Endothelial cell of umbilical vein (primary cell): Measurements from ENCODE around the gene DDX55. TPM values are rescaled to one million over a fixed set of nuclear protein-coding genes. Genes with fewer than 3 reads are reported as not detected.

Source experiments
- BruUV-seq: library from RNA; stranded (reverse); fragments of 400-500 nt; replicated peaks from 2 replicates; lab custom pipeline; 2021; lab: Mats Ljungman, UMichigan
- CTCF ChIA-PET: fragments of 300-600, 350-600 bp; sonication (Branson Sonifier 250); formaldehyde crosslinking; loops from one replicate; lab custom pipeline; 2021; ENCODE audit warnings: antibody characterized with exemption, inconsistent platforms; lab: Charles Lee
- POLR2A ChIA-PET: fragments of 300-600, 350-600 bp; sonication (Branson Sonifier 250); formaldehyde crosslinking; loops from one replicate; lab custom pipeline; 2021; ENCODE audit warnings: antibody characterized with exemption, inconsistent platforms; lab: Charles Lee
- DNase-seq: peaks from one replicate; pipeline ENCODE4 v3.0.0-alpha.2; 2011; ENCODE audit warnings: low read depth, low spot score
- FAIRE-seq: peaks from 2 replicates; lab custom pipeline; 2011; peaks lifted over from hg19 to GRCh38; lab: Jason Lieb, UNC
- H2AFZ ChIP-seq: 2 replicates; pipeline ENCODE4 v1.6.0; 2012; ENCODE audit warnings: low read depth, low read length, control low read depth, inconsistent platforms
- H3K27ac ChIP-seq: 2 replicates; pipeline ENCODE4 v1.5.1; 2011; ENCODE audit warnings: low read depth, mild to moderate bottlenecking, control low read depth, low read length, moderate library complexity; ENCODE audit not compliant: insufficient read depth
- H3K27me3 ChIP-seq, 2 experiments: 2 replicates each; pipeline versions ENCODE4 v1.6.0 to v1.6.1; 2011; ENCODE audit warnings: low read length in 2 of 2, mixed read lengths in 1 of 2; ENCODE audit not compliant: control insufficient read depth in 2 of 2, insufficient read depth in 2 of 2
- H3K36me3 ChIP-seq, 2 experiments: 2 replicates in 1 of 2; 3 replicates in 1 of 2; pipeline ENCODE4 v1.5.1; 2011; ENCODE audit warnings: low read length in 2 of 2, mild to moderate bottlenecking in 1 of 2, moderate library complexity in 1 of 2; ENCODE audit not compliant: control insufficient read depth in 2 of 2, insufficient read depth in 2 of 2; ENCODE audit errors: extremely low read depth in 1 of 2
- H3K4me1 ChIP-seq: 3 replicates; pipeline ENCODE4 v1.5.1; 2011; ENCODE audit warnings: mild to moderate bottlenecking, low read length; ENCODE audit not compliant: control insufficient read depth, insufficient read depth; ENCODE audit errors: extremely low read depth
- H3K4me2 ChIP-seq: 2 replicates; pipeline ENCODE4 v1.6.1; 2011; ENCODE audit warnings: low read length, control low read depth, mixed read lengths; ENCODE audit not compliant: insufficient read depth
- H3K4me3 ChIP-seq, 3 experiments: fragments of 200-600 bp in 1 of 3; sonication (generic), shearing (Covaris generic) in 1 of 3; replicated peaks in 1 of 3; 2 replicates each; pipeline ENCODE4 v1.5.1; 2011 to 2016; ENCODE audit warnings: control low read depth in 3 of 3, low read length in 3 of 3, mild to moderate bottlenecking in 2 of 3, inconsistent platforms in 1 of 3, low read depth in 1 of 3, moderate library complexity in 1 of 3; ENCODE audit not compliant: insufficient read depth in 1 of 3
- H3K79me2 ChIP-seq: 2 replicates; pipeline ENCODE4 v1.6.0; 2012; ENCODE audit warnings: low read length, inconsistent platforms; ENCODE audit not compliant: control insufficient read depth, insufficient read depth
- H3K9ac ChIP-seq: replicated peaks from 2 replicates; pipeline ENCODE3; 2011; ENCODE audit warnings: low read length, control low read depth; ENCODE audit not compliant: insufficient read depth; ENCODE audit errors: extremely low read depth
- H3K9me1 ChIP-seq: replicated peaks from 3 replicates; pipeline ENCODE4 v1.6.0; 2011; ENCODE audit warnings: mild to moderate bottlenecking, low read length; ENCODE audit not compliant: control insufficient read depth, insufficient read depth; ENCODE audit errors: extremely low read depth
- H3K9me3 ChIP-seq: replicated peaks from 2 replicates; pipeline ENCODE4 v1.5.1; 2012; ENCODE audit warnings: low read length, inconsistent platforms; ENCODE audit not compliant: control insufficient read depth, insufficient read depth
- H4K20me1 ChIP-seq: replicated peaks from 2 replicates; pipeline ENCODE3; 2011; ENCODE audit warnings: mild to moderate bottlenecking, low read length; ENCODE audit not compliant: control insufficient read depth, insufficient read depth; ENCODE audit errors: extremely low read depth
- CTCF ChIP-seq, 2 donors: IDR thresholded peaks; 1 replicate in 1 of 2; 2 replicates in 1 of 2; pipeline ENCODE4 v1.5.1; 2011; ENCODE audit warnings: low read length in 2 of 2, mild to moderate bottlenecking in 2 of 2, moderate library complexity in 2 of 2, control low read depth in 1 of 2, inconsistent platforms in 1 of 2, low read depth in 1 of 2; ENCODE audit not compliant: insufficient read depth in 1 of 2; ENCODE audit errors: extremely low read depth in 1 of 2
- EZH2 ChIP-seq: IDR thresholded peaks from 2 replicates; pipeline ENCODE4 v1.6.1; 2012; ENCODE audit warnings: borderline replicate concordance, low read depth, mild to moderate bottlenecking, moderate library complexity, low read length, inconsistent platforms; ENCODE audit not compliant: severe bottlenecking
- FOS ChIP-seq: IDR thresholded peaks from 2 replicates; pipeline ENCODE4 v1.6.1; 2011; ENCODE audit warnings: mild to moderate bottlenecking, low read length, moderate library complexity, borderline replicate concordance; ENCODE audit not compliant: insufficient read depth
- GATA2 ChIP-seq: IDR thresholded peaks from 2 replicates; pipeline ENCODE4 v1.7.0; 2011; ENCODE audit warnings: low read depth, mild to moderate bottlenecking, moderate library complexity, mixed read lengths, low read length; ENCODE audit not compliant: insufficient read length, insufficient read depth
- JUN ChIP-seq: IDR thresholded peaks from 2 replicates; pipeline ENCODE4 v1.6.1; 2011; ENCODE audit warnings: borderline replicate concordance, low read depth; ENCODE audit not compliant: insufficient read length, insufficient read depth
- MAX ChIP-seq: IDR thresholded peaks from 2 replicates; pipeline ENCODE4 v1.6.1; 2011; ENCODE audit not compliant: insufficient read depth, insufficient read length
- MYC ChIP-seq: IDR thresholded peaks from one replicate; pipeline ENCODE4 v1.6.1; 2011; ENCODE audit warnings: mild to moderate bottlenecking, low read depth, low read length
- POLR2A ChIP-seq: IDR thresholded peaks from 2 replicates; pipeline ENCODE4 v1.6.1; 2012; ENCODE audit warnings: low read depth, mild to moderate bottlenecking, control low read depth, low read length
- POLR2AphosphoS5 ChIP-seq: IDR thresholded peaks from 2 replicates; pipeline ENCODE4 v1.6.1; 2012; ENCODE audit warnings: low read depth, mild to moderate bottlenecking, control low read depth, low read length, moderate library complexity; ENCODE audit not compliant: insufficient read depth
- dilution Hi-C: fragments of 300-500 bp; cut with MboI; formaldehyde crosslinking; loops from one replicate; pipeline ENCODE4 v1.15.0; 2019; ENCODE audit warnings: low sequenced_read_pairs; ENCODE audit not compliant: extremely low pct_ligation_motif_present
- intact Hi-C: fragments of 100-400 bp; cut with micrococcal nuclease; formaldehyde crosslinking; loops from one replicate; pipeline ENCODE4 v1.10.0; 2022
- polyA plus RNA-seq, 4 experiments: library from polyadenylated mRNA; depleted of rRNA in 3 of 4; stranded (reverse) in 3 of 4; unstranded in 1 of 4; fragments of >200 nt; gene quantifications; 2 replicates each; pipeline versions ENCODE4 v1.2.1 to v1.2.3, GENCODE V29; 2011 to 2012; ENCODE audit warnings: missing spikeins in 1 of 4
- total RNA-seq: library from RNA; stranded (reverse); gene quantifications from 2 replicates; pipeline ENCODE4 v1.2.3, GENCODE V29; 2021

DDX55 gene
- total and polyA plus RNA-seq, 2 donors (not counting 3 experiments of a cell fraction or from before 2014, with no cell fraction given) = 17.8 to 25.9 TPM

- no peak overlapping the region for H3K27ac ChIP-seq
- CTCF ChIA-PET = interaction anchor here (1.1 to 1.2 kb wide), 2 partner anchors 8 to 180 kb away, joined by 4 to 5 read pairs; no protein-coding TSS in a partner anchor
- dilution Hi-C loops (no loop called here), intact Hi-C loops (no loop called here)
- peaks cover 0 to 4% of the 10 kb centered on the region in 2 experiments for H3K27me3 ChIP-seq
- no peaks in the 10 kb centered on the region for H3K9me3 ChIP-seq
- TF ChIP-seq POLR2AphosphoS5 (no peak), JUN (no peak), EZH2 (no peak), POLR2A (no peak)
- FAIRE-seq (no peak), DNase-seq (no peak)
- POLR2A ChIA-PET = interaction anchor here (0.6 kb wide), 1 partner anchor 87 kb away, joined by 3 read pairs; no protein-coding TSS in a partner anchor
- H4K20me1 ChIP-seq = no peaks in the 10 kb centered on the region
- no peaks in the 10 kb centered on the region for H3K79me2 ChIP-seq
- no peak overlapping the region for H3K4me2 ChIP-seq
- no peaks in the 10 kb centered on the region for H3K36me3 ChIP-seq
- no TSS peak for BruUV-seq
- H3K9me1 ChIP-seq = no peaks in the 10 kb centered on the region
- H3K4me1 ChIP-seq = peaks cover 2% of the 10 kb centered on the region
- no peak overlapping the region for H2AFZ ChIP-seq
- H3K4me3 ChIP-seq = no peak overlapping the region
- no peak overlapping the region for H3K9ac ChIP-seq
These were observed 28.0 kb upstream of the DDX55 start for GRCh38 chr12:123573870-123574269.

- Histone ChIP-seq H3K4me3 (no peak overlapping the region), H2AFZ (no peak overlapping the region), H3K4me2 (no peak overlapping the region), H3K36me3 (no peaks in the 10 kb centered on the region), H3K9me3 (no peaks in the 10 kb centered on the region), H3K27me3 (peaks cover 0 to 4% of the 10 kb centered on the region in 2 experiments), H3K4me1 (no peaks in the 10 kb centered on the region), H3K9ac (no peak overlapping the region), H4K20me1 (no peaks in the 10 kb centered on the region), H3K79me2 (no peaks in the 10 kb centered on the region), H3K27ac (no peak overlapping the region), H3K9me1 (no peaks in the 10 kb centered on the region)
- dilution Hi-C loops (no loop called here), intact Hi-C loops (no loop called here)
- FAIRE-seq (no peak), DNase-seq (no peak)
- BruUV-seq = no TSS peak
- ChIA-PET CTCF (no interaction called here), POLR2A (no interaction called here)
- TF ChIP-seq MYC (no peak), MAX (no peak), POLR2AphosphoS5 (no peak), EZH2 (no peak), GATA2 (no peak), CTCF (IDR thresholded peaks at IDR 0.05; ENCODE audit: extremely low read depth in 1 of 2, insufficient read depth in 1 of 2, low read depth in 1 of 2, low read length in 2 of 2) (no peak), FOS (no peak), JUN (no peak), POLR2A (no peak)
These were observed 25.3 kb upstream of the DDX55 start for GRCh38 chr12:123576611-123577010.
